GM12872 (cell line): ENCODE results near the gene CCRL2.

Experiments
- TF ChIP-seq, protein P1 (sequence below): IDR thresholded peaks from 3 replicates; pipeline ENCODE4 v1.5.1; 2011; ENCODE audit warnings: low read depth, mild to moderate bottlenecking, low read length, moderate library complexity; ENCODE audit not compliant: insufficient read depth

Gene CCRL2

DNA sequence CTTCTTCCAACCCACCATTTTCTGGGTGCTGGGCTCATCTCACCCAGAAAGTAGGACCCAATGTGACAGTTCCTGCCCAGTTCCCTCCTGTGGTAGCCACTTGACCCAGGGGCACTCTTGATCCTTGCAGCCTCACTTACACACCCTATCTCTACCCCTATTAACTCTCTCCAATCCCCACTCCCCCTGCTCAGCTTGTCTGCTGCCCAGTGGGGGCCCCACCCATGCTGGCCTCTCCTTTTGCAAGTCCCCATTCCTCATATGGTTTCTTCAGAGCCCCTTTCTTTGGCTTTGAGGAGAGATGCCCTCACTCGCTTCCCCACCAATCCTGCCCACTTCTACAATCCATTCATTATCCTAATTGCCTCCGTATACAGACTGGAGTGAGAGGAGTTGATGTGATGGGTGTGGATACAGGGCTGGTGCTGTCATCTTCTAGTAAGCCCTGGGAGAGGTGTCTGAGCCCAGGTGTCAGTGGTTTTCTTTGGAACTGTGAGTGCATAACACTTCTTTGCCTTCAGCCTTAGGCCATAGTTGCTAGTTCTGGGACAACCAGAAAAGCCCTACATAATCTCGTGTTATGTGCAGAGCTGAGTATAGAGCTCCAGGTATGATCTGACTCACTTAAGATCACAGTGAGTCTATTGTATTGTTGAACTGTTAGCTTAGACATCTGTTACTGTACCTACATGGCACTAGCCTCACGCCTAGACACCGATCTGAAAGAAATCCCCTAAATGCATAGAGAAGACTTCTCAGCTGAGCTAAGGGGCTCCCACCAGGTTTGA lies 41.1 kb upstream of the CCRL2 start:
- TF ChIP-seq, protein P1, sequence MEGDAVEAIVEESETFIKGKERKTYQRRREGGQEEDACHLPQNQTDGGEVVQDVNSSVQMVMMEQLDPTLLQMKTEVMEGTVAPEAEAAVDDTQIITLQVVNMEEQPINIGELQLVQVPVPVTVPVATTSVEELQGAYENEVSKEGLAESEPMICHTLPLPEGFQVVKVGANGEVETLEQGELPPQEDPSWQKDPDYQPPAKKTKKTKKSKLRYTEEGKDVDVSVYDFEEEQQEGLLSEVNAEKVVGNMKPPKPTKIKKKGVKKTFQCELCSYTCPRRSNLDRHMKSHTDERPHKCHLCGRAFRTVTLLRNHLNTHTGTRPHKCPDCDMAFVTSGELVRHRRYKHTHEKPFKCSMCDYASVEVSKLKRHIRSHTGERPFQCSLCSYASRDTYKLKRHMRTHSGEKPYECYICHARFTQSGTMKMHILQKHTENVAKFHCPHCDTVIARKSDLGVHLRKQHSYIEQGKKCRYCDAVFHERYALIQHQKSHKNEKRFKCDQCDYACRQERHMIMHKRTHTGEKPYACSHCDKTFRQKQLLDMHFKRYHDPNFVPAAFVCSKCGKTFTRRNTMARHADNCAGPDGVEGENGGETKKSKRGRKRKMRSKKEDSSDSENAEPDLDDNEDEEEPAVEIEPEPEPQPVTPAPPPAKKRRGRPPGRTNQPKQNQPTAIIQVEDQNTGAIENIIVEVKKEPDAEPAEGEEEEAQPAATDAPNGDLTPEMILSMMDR, result no peak

DNA sequence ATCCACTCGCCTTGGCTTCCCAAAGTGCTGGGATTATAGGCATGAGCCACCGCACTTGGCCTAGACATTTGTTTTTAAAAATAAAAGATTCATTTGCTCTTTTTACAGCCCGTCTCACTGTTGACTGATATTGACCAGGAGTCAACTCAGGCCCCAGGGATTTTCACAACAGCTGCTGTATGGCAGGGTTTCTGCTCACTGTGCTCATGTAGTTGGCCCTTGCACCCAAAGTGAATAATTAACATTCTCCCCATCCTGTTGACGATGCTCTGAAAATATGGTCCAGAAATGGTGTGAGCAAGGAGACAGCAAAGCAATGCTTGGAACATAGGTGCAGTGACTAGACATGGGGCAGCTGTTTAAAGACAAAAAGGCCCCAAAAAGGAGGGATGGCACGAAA lies 39.2 kb upstream of the CCRL2 start:
- TF ChIP-seq, protein P1, result no peak

DNA sequence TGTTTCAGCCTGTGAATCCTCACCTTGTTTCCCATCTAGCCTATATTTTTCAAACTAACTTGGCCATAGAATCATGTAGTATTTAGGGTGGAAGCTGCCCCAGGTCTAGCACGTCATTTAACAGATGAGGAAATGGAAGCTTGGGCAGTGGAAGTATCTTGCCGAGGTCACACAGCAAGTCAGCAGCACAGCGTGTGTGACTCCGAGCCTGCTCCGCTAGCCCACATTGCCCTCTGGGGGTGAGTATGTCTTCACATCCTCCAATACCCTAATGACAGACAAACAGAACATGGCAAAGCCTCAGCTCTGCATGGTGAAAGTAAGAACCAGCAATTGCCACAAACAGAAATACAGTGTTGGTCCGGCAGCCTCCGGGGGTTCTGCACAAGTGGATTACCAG lies 38.5 kb upstream of the CCRL2 start:
- TF ChIP-seq, protein P1, result peak; percentile 83

DNA sequence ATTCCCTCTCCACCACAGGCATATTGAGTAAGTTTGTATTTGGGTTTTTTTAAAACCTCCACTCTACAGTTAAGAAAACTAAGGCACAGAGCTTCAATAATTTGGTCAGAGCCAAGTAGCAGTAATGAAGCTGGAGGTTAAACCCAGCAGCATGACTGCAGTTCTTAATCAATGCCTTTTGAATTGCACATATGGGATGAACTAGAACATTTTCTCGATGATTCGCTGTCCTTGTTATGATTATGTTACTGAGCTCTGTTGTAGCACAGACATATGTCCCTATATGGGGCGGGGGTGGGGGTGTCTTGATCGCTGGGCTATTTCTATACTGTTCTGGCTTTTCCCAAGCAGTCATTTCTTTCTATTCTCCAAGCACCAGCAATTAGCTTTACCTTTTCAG lies 37.9 kb upstream of the CCRL2 start:
- TF ChIP-seq, protein P1, result no peak

DNA sequence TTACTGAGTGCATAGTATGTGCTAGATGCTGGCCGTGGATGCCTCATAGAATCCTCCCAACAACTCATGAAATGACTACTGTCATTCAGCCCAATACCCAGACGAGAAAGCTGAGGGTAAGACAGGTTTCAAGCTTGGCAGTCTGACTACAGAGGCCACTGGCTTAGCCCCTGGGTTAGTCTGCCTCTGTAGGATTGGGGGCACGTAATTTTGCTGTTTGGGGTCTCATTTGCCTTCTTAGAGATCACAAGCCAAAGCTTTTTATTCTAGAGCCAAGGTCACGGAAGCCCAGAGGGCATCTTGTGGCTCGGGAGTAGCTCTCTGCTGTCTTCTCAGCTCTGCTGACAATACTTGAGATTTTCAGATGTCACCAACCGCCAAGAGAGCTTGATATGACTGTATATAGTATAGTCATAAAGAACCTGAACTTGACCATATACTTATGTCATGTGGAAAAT lies 37.4 kb upstream of the CCRL2 start:
- TF ChIP-seq, protein P1, result no peak

DNA sequence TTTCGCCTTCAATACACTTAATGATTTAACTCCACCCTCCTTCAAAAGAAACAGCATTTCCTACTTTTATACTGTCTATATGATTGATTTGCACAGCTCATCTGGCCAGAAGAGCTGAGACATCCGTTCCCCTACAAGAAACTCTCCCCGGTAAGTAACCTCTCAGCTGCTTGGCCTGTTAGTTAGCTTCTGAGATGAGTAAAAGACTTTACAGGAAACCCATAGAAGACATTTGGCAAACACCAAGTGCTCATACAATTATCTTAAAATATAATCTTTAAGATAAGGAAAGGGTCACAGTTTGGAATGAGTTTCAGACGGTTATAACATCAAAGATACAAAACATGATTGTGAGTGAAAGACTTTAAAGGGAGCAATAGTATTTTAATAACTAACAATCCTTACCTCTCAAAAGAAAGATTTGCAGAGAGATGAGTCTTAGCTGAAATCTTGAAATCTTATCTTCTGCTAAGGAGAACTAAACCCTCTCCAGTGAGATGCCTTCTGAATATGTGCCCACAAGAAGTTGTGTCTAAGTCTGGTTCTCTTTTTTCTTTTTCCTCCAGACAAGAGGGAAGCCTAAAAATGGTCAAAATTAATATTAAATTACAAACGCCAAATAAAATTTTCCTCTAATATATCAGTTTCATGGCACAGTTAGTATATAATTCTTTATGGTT lies 36.1 kb upstream of the CCRL2 start, which contains the start of gene CCR5:
CCR5 (plus strand) TSS at position 108 of the 680 bp plus-strand sequence. CDS start 1,957 bp downstream, outside the sequence.
- TF ChIP-seq, protein P1, result no peak

DNA sequence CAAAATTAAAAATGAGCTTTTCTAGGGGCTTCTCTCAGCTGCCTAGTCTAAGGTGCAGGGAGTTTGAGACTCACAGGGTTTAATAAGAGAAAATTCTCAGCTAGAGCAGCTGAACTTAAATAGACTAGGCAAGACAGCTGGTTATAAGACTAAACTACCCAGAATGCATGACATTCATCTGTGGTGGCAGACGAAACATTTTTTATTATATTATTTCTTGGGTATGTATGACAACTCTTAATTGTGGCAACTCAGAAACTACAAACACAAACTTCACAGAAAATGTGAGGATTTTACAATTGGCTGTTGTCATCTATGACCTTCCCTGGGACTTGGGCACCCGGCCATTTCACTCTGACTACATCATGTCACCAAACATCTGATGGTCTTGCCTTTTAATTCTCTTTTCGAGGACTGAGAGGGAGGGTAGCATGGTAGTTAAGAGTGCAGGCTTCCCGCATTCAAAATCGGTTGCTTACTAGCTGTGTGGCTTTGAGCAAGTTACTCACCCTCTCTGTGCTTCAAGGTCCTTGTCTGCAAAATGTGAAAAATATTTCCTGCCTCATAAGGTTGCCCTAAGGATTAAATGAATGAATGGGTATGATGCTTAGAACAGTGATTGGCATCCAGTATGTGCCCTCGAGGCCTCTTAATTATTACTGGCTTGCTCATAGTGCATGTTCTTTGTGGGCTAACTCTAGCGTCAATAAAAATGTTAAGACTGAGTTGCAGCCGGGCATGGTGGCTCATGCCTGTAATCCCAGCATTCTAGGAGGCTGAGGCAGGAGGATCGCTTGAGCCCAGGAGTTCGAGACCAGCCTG lies 35.3 kb upstream of the CCRL2 start:
- TF ChIP-seq, protein P1, result no peak
